ENCODE data around the gene OSBP2.

The OSBP2 gene

DNA sequence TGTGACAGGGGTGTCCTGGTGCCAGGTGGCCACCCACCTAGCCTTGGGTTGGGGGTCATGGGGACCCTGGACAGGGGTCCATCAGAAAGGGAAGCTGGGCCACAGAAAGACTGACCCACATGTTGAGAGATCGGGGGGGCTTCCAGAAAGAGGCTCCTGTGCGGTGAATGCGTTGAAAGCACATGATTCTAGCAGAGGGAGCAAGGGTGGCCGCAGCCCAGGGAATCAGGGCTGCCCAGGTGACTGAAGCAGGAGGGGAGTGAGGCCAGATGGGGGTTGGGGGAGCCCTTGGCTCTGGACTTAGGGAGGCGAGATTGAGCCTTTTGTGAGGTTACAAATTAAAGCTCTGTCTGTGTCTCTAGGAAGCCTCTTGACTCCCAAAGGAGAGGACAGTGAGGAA is 193.2 kb downstream of the OSBP2 start:
- Histone ChIP-seq H3K36me3 (ENCODE audit: insufficient read depth, low read length) (no peaks in the 10 kb centered on the region), H3K4me1 (ENCODE audit: insufficient read depth, low read length) (no peaks in the 10 kb centered on the region), H3K9me3 (ENCODE audit: low read length) (no peaks in the 10 kb centered on the region), H3K27me3 (ENCODE audit: control insufficient read depth in 1 of 2, insufficient read depth in 2 of 2, low read length in 2 of 2) (no peaks in the 10 kb centered on the region), H3K4me3 (ENCODE audit: low read depth in 1 of 2, low read length in 2 of 2) (no peak overlapping the region), H3K27ac (ENCODE audit: low read depth, low read length) (no peak overlapping the region), H3K9ac (ENCODE audit: low read length) (no peak overlapping the region)

- no peaks in the 10 kb centered on the region for H3K36me3 ChIP-seq (ENCODE audit: insufficient read depth, low read length)
- H3K9ac ChIP-seq (ENCODE audit: low read length) = no peak overlapping the region
- no peaks in the 10 kb centered on the region for H3K9me3 ChIP-seq (ENCODE audit: low read length)
- H3K4me3 ChIP-seq (ENCODE audit: low read depth in 1 of 2, low read length in 2 of 2) = no peak overlapping the region
- H3K27me3 ChIP-seq (ENCODE audit: control insufficient read depth in 1 of 2, insufficient read depth in 2 of 2, low read length in 2 of 2) = no peaks in the 10 kb centered on the region
- no peak overlapping the region for H3K27ac ChIP-seq (ENCODE audit: low read depth, low read length)
- no peaks in the 10 kb centered on the region for H3K4me1 ChIP-seq (ENCODE audit: insufficient read depth, low read length)
Measured at GRCh38 chr22:30889268-30889995, 194.8 kb downstream of the OSBP2 start.

DNA sequence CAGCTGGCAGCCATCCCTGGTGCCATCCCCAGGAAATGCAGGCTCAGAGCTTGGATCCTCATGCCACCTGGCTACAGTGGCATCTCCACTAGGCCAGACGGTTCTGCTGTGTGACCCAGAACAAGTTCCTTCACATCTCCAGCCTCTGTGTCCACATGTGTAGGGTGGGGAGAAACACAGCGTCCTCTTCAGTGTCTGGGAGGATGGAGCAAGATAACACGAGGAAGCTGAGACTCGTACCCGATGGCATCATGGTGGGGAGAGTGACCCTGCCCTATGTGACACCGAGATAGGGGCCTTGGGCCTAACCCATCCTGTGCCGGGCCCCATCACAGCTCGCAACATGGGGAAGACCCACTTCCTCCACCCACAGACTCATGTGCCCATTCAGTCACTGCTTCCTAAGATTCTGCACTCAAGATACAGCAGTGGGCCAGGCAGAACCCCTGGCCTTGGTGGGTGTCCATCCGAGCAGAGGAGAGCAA is 195.4 kb downstream of the OSBP2 start:
- Histone ChIP-seq H3K4me1 (ENCODE audit: insufficient read depth, low read length) (no peaks in the 10 kb centered on the region), H3K27ac (ENCODE audit: low read depth, low read length) (no peak overlapping the region), H3K36me3 (ENCODE audit: insufficient read depth, low read length) (no peaks in the 10 kb centered on the region), H3K9me3 (ENCODE audit: low read length) (no peaks in the 10 kb centered on the region), H3K27me3 (ENCODE audit: control insufficient read depth in 1 of 2, insufficient read depth in 2 of 2, low read length in 2 of 2) (no peaks in the 10 kb centered on the region), H3K4me3 (ENCODE audit: low read depth in 1 of 2, low read length in 2 of 2) (no peak overlapping the region), H3K9ac (ENCODE audit: low read length) (no peak overlapping the region)

DNA sequence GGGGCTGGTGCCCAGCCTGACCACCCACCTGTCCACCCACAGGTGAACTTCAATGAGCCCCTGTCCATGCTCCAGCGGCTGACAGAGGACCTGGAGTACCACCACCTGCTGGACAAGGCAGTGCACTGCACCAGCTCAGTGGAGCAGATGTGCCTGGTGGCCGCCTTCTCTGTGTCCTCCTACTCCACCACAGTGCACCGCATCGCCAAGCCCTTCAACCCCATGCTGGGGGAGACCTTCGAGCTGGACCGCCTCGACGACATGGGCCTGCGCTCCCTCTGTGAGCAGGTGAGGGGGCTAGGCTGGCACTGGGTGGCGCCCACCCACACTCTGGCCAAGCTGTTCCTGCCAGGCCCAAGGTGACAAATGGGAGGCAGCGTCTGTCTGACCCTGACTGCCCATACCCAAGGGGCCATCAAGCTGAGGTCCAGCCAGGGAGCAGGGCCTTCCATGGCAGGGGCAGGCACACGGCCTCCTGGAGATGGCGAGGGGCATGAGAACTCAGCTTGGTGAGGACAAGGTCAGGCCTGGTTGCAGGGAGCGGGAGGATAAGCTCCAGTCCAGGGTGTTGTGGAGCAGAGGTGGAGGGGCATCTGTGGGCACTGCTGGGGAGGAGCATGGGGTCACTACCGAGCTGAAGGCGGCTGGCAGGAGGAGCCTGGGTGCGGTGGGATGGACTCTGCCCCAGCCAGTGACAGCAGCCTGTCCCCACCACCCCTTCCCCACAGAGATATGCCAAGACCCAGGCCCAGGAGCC is 196.2 kb downstream of the OSBP2 start:
- H3K9ac ChIP-seq (ENCODE audit: low read length) = no peak overlapping the region

DNA sequence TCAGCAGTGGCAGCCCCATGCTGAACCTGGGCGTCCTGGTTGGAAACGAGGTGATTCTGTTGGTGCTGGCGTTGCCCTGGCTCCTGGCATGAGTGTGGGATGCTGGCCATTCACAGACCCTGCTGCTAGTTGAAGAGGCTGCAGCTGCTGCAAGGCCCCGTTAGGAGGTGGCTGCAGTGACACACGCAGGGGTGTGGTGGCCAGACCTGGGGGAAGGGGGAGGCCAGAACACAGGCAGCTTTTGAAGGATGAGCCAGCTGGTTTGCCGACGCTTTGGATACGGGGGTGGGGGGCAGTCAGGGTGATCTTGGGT is 196.7 kb downstream of the OSBP2 start:
- no peaks in the 10 kb centered on the region for H3K27me3 ChIP-seq (ENCODE audit: control insufficient read depth in 1 of 2, insufficient read depth in 2 of 2, low read length in 2 of 2)
- H3K4me3 ChIP-seq (ENCODE audit: low read depth in 1 of 2, low read length in 2 of 2) = no peak overlapping the region
- no peak overlapping the region for H3K27ac ChIP-seq (ENCODE audit: low read depth, low read length)
- H3K9ac ChIP-seq (ENCODE audit: low read length) = no peak overlapping the region
- no peaks in the 10 kb centered on the region for H3K9me3 ChIP-seq (ENCODE audit: low read length)
- H3K36me3 ChIP-seq (ENCODE audit: insufficient read depth, low read length) = no peaks in the 10 kb centered on the region
- H3K4me1 ChIP-seq (ENCODE audit: insufficient read depth, low read length) = no peaks in the 10 kb centered on the region

More for the DNA sequence above, 196.2 kb downstream of the OSBP2 start:
- Histone ChIP-seq H3K4me1 (ENCODE audit: insufficient read depth, low read length) (no peaks in the 10 kb centered on the region), H3K36me3 (ENCODE audit: insufficient read depth, low read length) (no peaks in the 10 kb centered on the region), H3K27ac (ENCODE audit: low read depth, low read length) (no peak overlapping the region), H3K27me3 (ENCODE audit: control insufficient read depth in 1 of 2, insufficient read depth in 2 of 2, low read length in 2 of 2) (no peaks in the 10 kb centered on the region), H3K4me3 (ENCODE audit: low read depth in 1 of 2, low read length in 2 of 2) (no peak overlapping the region), H3K9me3 (ENCODE audit: low read length) (no peaks in the 10 kb centered on the region)

DNA sequence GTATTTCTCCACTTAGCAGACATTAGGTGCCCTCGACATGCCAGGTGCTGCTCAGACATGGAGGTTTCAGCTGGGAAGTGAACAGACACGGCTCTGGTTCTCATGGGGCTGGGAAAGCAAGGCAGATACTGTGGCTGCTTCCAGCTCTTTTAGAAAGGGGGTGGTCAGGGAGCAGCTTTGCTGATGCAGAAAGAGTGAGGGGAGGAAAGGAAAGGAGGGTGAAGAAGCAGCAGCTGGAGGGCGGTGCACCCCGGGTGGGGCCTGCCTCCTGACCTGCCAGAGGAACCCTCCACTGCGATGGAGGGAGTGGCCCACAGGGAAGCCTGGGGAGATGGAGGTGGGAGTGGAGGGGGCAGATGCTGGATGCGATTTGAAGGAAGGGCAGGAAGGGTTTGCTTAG is 197.1 kb downstream of the OSBP2 start:
- Histone ChIP-seq H3K27ac (ENCODE audit: low read depth, low read length) (no peak overlapping the region), H3K9ac (ENCODE audit: low read length) (no peak overlapping the region), H3K4me1 (ENCODE audit: insufficient read depth, low read length) (no peaks in the 10 kb centered on the region), H3K9me3 (ENCODE audit: low read length) (no peaks in the 10 kb centered on the region), H3K36me3 (ENCODE audit: insufficient read depth, low read length) (no peaks in the 10 kb centered on the region), H3K4me3 (ENCODE audit: low read depth in 1 of 2, low read length in 2 of 2) (no peak overlapping the region), H3K27me3 (ENCODE audit: control insufficient read depth in 1 of 2, insufficient read depth in 2 of 2, low read length in 2 of 2) (no peaks in the 10 kb centered on the region)

DNA sequence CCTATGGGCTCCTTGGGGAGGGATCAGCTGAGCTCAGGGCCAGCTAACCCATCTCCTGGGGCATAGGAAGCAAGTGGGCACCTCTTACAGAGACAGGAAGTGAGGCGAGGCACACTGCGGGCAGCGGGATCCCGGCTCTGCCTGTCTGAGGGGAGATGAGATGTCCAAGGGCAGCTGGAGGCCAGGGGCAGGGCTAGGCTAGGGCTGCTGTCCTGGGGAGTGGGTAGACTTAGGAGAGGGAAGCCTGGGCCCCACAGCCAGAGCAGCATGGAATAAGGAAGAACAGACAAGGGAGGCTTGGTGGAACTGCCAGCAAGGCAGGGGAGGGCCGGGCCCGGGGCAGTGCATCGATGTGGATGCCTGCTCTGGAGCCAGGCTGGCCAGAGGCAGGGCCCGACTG is 197.6 kb downstream of the OSBP2 start:
- H3K27me3 ChIP-seq (ENCODE audit: control insufficient read depth in 1 of 2, insufficient read depth in 2 of 2, low read length in 2 of 2) = no peaks in the 10 kb centered on the region
- H3K36me3 ChIP-seq (ENCODE audit: insufficient read depth, low read length) = no peaks in the 10 kb centered on the region
- H3K27ac ChIP-seq (ENCODE audit: low read depth, low read length) = no peak overlapping the region
- H3K4me1 ChIP-seq (ENCODE audit: insufficient read depth, low read length) = no peaks in the 10 kb centered on the region
- no peak overlapping the region for H3K4me3 ChIP-seq (ENCODE audit: low read depth in 1 of 2, low read length in 2 of 2)
- no peaks in the 10 kb centered on the region for H3K9me3 ChIP-seq (ENCODE audit: low read length)
- no peak overlapping the region for H3K9ac ChIP-seq (ENCODE audit: low read length)

DNA sequence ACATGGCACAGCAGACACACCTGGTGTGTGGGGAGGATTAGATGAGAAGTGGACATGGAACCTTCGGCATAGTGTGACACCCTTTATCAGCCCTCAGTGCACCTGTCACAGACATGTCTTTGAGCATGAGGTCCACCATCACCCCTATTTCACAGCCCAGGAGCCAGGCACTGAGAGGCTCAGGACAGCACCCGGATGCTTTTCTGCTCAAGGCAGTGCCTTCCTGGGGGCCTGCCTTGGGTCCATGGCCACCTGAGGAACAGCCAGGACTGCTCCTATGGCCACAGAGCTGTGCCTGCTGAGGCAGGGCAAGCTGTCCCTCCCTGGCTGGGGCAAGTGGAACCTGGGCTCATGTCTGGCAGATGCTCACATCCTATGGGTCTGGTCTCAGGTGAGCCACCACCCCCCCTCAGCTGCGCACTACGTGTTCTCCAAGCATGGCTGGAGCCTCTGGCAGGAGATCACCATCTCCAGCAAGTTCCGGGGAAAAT is 198.1 kb downstream of the OSBP2 start:
- no peak overlapping the region for H3K4me3 ChIP-seq (ENCODE audit: low read depth in 1 of 2, low read length in 2 of 2)
- no peaks in the 10 kb centered on the region for H3K27me3 ChIP-seq (ENCODE audit: control insufficient read depth in 1 of 2, insufficient read depth in 2 of 2, low read length in 2 of 2)
- H3K36me3 ChIP-seq (ENCODE audit: insufficient read depth, low read length) = no peaks in the 10 kb centered on the region
- no peaks in the 10 kb centered on the region for H3K4me1 ChIP-seq (ENCODE audit: insufficient read depth, low read length)
- no peak overlapping the region for H3K9ac ChIP-seq (ENCODE audit: low read length)
- no peak overlapping the region for H3K27ac ChIP-seq (ENCODE audit: low read depth, low read length)
- H3K9me3 ChIP-seq (ENCODE audit: low read length) = no peaks in the 10 kb centered on the region

GRCh38 chr22:30893434-30894370 is 199.0 kb downstream of the OSBP2 start:
- Histone ChIP-seq H3K9me3 (ENCODE audit: low read length) (no peaks in the 10 kb centered on the region), H3K27me3 (ENCODE audit: control insufficient read depth in 1 of 2, insufficient read depth in 2 of 2, low read length in 2 of 2) (no peaks in the 10 kb centered on the region), H3K4me1 (ENCODE audit: insufficient read depth, low read length) (no peaks in the 10 kb centered on the region), H3K27ac (ENCODE audit: low read depth, low read length) (no peak overlapping the region), H3K4me3 (ENCODE audit: low read depth in 1 of 2, low read length in 2 of 2) (no peak overlapping the region), H3K36me3 (ENCODE audit: insufficient read depth, low read length) (no peaks in the 10 kb centered on the region), H3K9ac (ENCODE audit: low read length) (no peak overlapping the region)

- Histone ChIP-seq H3K27ac (ENCODE audit: low read depth, low read length) (no peak overlapping the region), H3K9me3 (ENCODE audit: low read length) (no peaks in the 10 kb centered on the region), H3K36me3 (ENCODE audit: insufficient read depth, low read length) (no peaks in the 10 kb centered on the region), H3K9ac (ENCODE audit: low read length) (no peak overlapping the region), H3K4me3 (ENCODE audit: low read depth in 1 of 2, low read length in 2 of 2) (no peak overlapping the region), H3K27me3 (ENCODE audit: control insufficient read depth in 1 of 2, insufficient read depth in 2 of 2, low read length in 2 of 2) (no peaks in the 10 kb centered on the region), H3K4me1 (ENCODE audit: insufficient read depth, low read length) (no peaks in the 10 kb centered on the region)
Measured at GRCh38 chr22:30894371-30894740, 199.7 kb downstream of the OSBP2 start.
